Caco-2 (cell line): ENCODE measurements around the gene AP2A2. TPM values are rescaled to one million over a fixed set of nuclear protein-coding genes. Genes with fewer than 3 reads are reported as not detected.
A peak's percentile ranks its signal among the peaks of the same experiment; 100 is the strongest.

ENCODE experiments used
- BruUV-seq: library from RNA; stranded (reverse); fragments of 400-500 nt; replicated peaks from 2 replicates; lab custom pipeline; 2021; lab: Mats Ljungman, UMichigan
- CTCF ChIA-PET: fragments of 300-600 bp; sonication (Branson Sonifier 250); formaldehyde crosslinking; loops from one replicate; lab custom pipeline; 2022; ENCODE audit warnings: antibody characterized with exemption; lab: Charles Lee
- POLR2A ChIA-PET: fragments of 300-600 bp; sonication (Branson Sonifier 250); formaldehyde crosslinking; loops from one replicate; lab custom pipeline; 2022; ENCODE audit warnings: antibody characterized with exemption; lab: Charles Lee
- DNase-seq, 2 experiments: peaks; one replicate each; pipeline versions ENCODE4 v3.0.0 to v3.0.0-alpha.2; 2020 to 2022
- H3K27me3 ChIP-seq: replicated peaks from 2 replicates; pipeline ENCODE4 v1.6.0; 2011; ENCODE audit warnings: low read length; ENCODE audit not compliant: control insufficient read depth, insufficient read depth
- H3K36me3 ChIP-seq: 2 replicates; pipeline ENCODE4 v1.5.1; 2011; ENCODE audit warnings: low read length; ENCODE audit not compliant: control insufficient read depth, insufficient read depth
- H3K4me1 ChIP-seq: fragments of 250-450 bp; sonication (Bioruptor Pico); 2 replicates; pipeline ENCODE4 v1.5.1; 2020; ENCODE audit warnings: mild to moderate bottlenecking
- H3K4me3 ChIP-seq: 2 replicates; pipeline ENCODE4 v1.5.1; 2011; ENCODE audit warnings: low read depth, mild to moderate bottlenecking, control low read depth, low read length
- H3K9me3 ChIP-seq: fragments of 250-450 bp; sonication (Bioruptor Pico); 2 replicates; pipeline ENCODE4 v1.5.1; 2020; ENCODE audit warnings: mild to moderate bottlenecking, moderate library complexity
- H3K27ac Mint-ChIP-seq: one replicate; pipeline ENCODE4 v1.8.0; 2022; ENCODE audit warnings: mixed read lengths; ENCODE audit not compliant: unreplicated experiment
- H3K27me3 Mint-ChIP-seq: one replicate; pipeline ENCODE4 v1.8.0; 2022; ENCODE audit warnings: mixed read lengths; ENCODE audit not compliant: insufficient read depth, unreplicated experiment
- H3K36me3 Mint-ChIP-seq: one replicate; pipeline ENCODE4 v1.8.0; 2022; ENCODE audit warnings: mild to moderate bottlenecking, mixed read lengths; ENCODE audit not compliant: insufficient read depth, unreplicated experiment
- H3K4me1 Mint-ChIP-seq: one replicate; pipeline ENCODE4 v1.8.0; 2022; ENCODE audit warnings: low read depth, mixed read lengths; ENCODE audit not compliant: unreplicated experiment
- H3K4me3 Mint-ChIP-seq: one replicate; pipeline ENCODE4 v1.8.0; 2022; ENCODE audit warnings: mild to moderate bottlenecking, moderate library complexity, mixed read lengths; ENCODE audit not compliant: unreplicated experiment
- H3K9me3 Mint-ChIP-seq: one replicate; pipeline ENCODE4 v1.8.0; 2022; ENCODE audit warnings: mixed read lengths; ENCODE audit not compliant: unreplicated experiment
- CTCF ChIP-seq, 2 experiments: fragments of 200-600 bp in 1 of 2; IDR thresholded peaks; 1 replicate in 1 of 2; 2 replicates in 1 of 2; pipeline versions ENCODE4 v1.5.1 to v1.8.0; 2011 to 2022; ENCODE audit warnings: antibody characterized with exemption in 1 of 2, control low read depth in 1 of 2, inconsistent platforms in 1 of 2, low read depth in 1 of 2, low read length in 1 of 2, mild to moderate bottlenecking in 1 of 2, moderate library complexity in 1 of 2; ENCODE audit not compliant: insufficient read depth in 1 of 2, severe bottlenecking in 1 of 2, unreplicated experiment in 1 of 2
- intact Hi-C: fragments of 100-400 bp; cut with micrococcal nuclease; formaldehyde crosslinking; loops from one replicate; pipeline ENCODE4 v1.10.0; 2022; ENCODE audit not compliant: unreplicated experiment
- total RNA-seq: library from RNA; stranded (reverse); gene quantifications from 2 replicates; pipeline ENCODE4 v1.2.3, GENCODE V29; 2022

Gene AP2A2
- total RNA-seq, 1 experiment from 2014 or later = 130 TPM

DNA sequence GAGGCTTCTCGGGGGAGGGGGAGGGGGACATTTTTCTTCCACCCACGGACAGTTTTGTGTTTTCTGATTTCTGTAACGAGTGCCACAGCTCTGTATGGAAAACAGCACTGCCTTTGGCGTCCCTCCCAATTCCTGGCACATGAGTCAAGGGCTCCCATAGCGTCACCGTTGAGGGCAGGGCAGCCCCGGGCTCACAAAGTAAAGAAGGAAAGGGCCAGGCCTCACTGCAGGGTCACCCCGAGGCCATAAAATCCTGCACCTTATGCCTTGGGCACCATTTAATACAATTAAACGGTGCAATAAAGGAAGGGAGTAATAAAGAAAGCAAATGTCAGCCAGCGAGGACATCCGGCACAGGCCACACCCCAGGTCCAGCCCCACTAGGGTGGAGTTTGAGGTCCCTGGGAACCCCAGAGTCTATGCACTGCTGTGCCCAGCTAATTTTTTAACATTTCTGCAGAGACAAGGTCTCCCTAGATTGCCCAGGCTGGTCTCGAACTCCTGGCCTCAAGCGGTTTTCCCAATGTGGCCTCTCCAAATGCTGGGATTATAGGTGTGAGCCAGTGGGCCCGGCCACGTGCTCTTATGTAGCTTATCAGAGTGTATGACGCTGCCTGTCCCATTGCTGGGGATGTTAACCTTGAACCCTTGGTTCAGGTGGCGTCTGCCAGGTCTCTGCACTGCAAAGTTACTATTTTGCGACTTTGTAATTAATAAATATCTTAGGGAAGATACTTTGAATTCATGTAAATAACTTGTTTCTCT, 135.4 kb downstream of the AP2A2 start:
- H3K9me3 Mint-ChIP-seq = peaks cover 11% of the 10 kb centered on the region
- BruUV-seq = no TSS peak
- Histone ChIP-seq H3K4me1 (no peaks in the 10 kb centered on the region), H3K27me3 (no peaks in the 10 kb centered on the region), H3K36me3 (no peaks in the 10 kb centered on the region), H3K4me3 (no peak overlapping the region), H3K9me3 (peaks cover 10% of the 10 kb centered on the region)
- ChIA-PET CTCF (no interaction called here), POLR2A (interaction anchor here (0.6 kb wide), 1 partner anchor 23 kb away, joined by 6 read pairs; no protein-coding TSS in a partner anchor)
- intact Hi-C loops = no loop called here
- TF ChIP-seq CTCF (IDR thresholded peaks at IDR 0.05; ENCODE audit: insufficient read depth in 1 of 2, low read depth in 1 of 2, low read length in 1 of 2, severe bottlenecking in 1 of 2, unreplicated experiment in 1 of 2) = no peak
- no peak overlapping the region for H3K27ac Mint-ChIP-seq
- peak in 1 of 2 experiments; percentile 54 for DNase-seq
- H3K27me3 Mint-ChIP-seq = peaks cover 5% of the 10 kb centered on the region
- no peaks in the 10 kb centered on the region for H3K4me1 Mint-ChIP-seq
- no peaks in the 10 kb centered on the region for H3K36me3 Mint-ChIP-seq
- H3K4me3 Mint-ChIP-seq = no peak overlapping the region

Other genes starting within 250 kb of the AP2A2 start
- gene DEAF1, start 230.6 kb upstream of the AP2A2 start, total RNA-seq = 50.6 and 56.6 TPM in 2 replicates
- 70.3 and 74.7 TPM in 2 replicates for gene TMEM80, start 230.1 kb upstream of the AP2A2 start, total RNA-seq
- gene EPS8L2, start 219.6 kb upstream of the AP2A2 start, total RNA-seq = 203 and 224 TPM in 2 replicates
- gene TALDO1, start 178.4 kb upstream of the AP2A2 start, total RNA-seq = 293 and 300 TPM in 2 replicates
- gene GATD1, start 148.4 kb upstream of the AP2A2 start, total RNA-seq = 85.0 and 91.5 TPM in 2 replicates
- gene CEND1, start 135.8 kb upstream of the AP2A2 start, total RNA-seq = not detected in 2 replicates
- gene SLC25A22, start 127.6 kb upstream of the AP2A2 start, total RNA-seq = 31.8 and 37.6 TPM in 2 replicates
- gene PIDD1, start 120.6 kb upstream of the AP2A2 start, total RNA-seq = 21.3 and 25.3 TPM in 2 replicates
- 2,622 and 2,843 TPM in 2 replicates for gene RPLP2, start 115.9 kb upstream of the AP2A2 start, total RNA-seq
- gene PNPLA2, start 107.0 kb upstream of the AP2A2 start, total RNA-seq = 84.7 and 93.6 TPM in 2 replicates
- 15.4 and 16.3 TPM in 2 replicates for gene CRACR2B, start 98.0 kb upstream of the AP2A2 start, total RNA-seq
- 268 and 302 TPM in 2 replicates for gene CD151, start 92.9 kb upstream of the AP2A2 start, total RNA-seq
- gene POLR2L, start 83.3 kb upstream of the AP2A2 start, total RNA-seq = 139 and 141 TPM in 2 replicates
- gene TSPAN4, start 83.0 kb upstream of the AP2A2 start, total RNA-seq = 84.5 and 95.9 TPM in 2 replicates
- gene CHID1, start 15.1 kb upstream of the AP2A2 start, total RNA-seq = 166 and 180 TPM in 2 replicates
- not detected in 2 replicates for gene MUC6, start 110.8 kb downstream of the AP2A2 start, total RNA-seq
- gene MUC2, start 149.0 kb downstream of the AP2A2 start, total RNA-seq = 0.05 and 0.35 TPM in 2 replicates
- 0.25 and 0.28 TPM in 2 replicates for gene MUC5AC, start 232.1 kb downstream of the AP2A2 start, total RNA-seq